GM10248 (cell line): ENCODE results near the gene AKAIN1.

Source experiments
- CTCF ChIA-PET: fragments of 300-600 bp; sonication (Branson Sonifier 250); formaldehyde crosslinking; extraction: SDS; loops from one replicate; lab custom pipeline; 2021; ENCODE audit warnings: antibody characterized with exemption; lab: Yijun Ruan, JAX
- POLR2A ChIA-PET: fragments of 350-650 bp; sonication (Branson Sonifier 250); formaldehyde crosslinking; extraction: SDS; loops from one replicate; lab custom pipeline; 2020; ENCODE audit warnings: antibody characterized with exemption; lab: Yijun Ruan, JAX
- DNase-seq: peaks from one replicate; pipeline ENCODE4 v3.0.0; 2012; ENCODE audit errors: extremely low spot score
- CTCF ChIP-seq: IDR thresholded peaks from 2 replicates; pipeline ENCODE4 v1.5.1; 2012; ENCODE audit warnings: mild to moderate bottlenecking, low read depth; ENCODE audit errors: extremely low read depth, missing control alignments, control extremely low read depth

The AKAIN1 gene

GRCh38 chr18:5167831-5168230 lies 29.2 kb downstream of the AKAIN1 start:
- CTCF ChIA-PET: no interaction called here
- no peak for TF ChIP-seq CTCF
- POLR2A ChIA-PET: no interaction called here
- DNase-seq: no peak

GRCh38 chr18:5166606-5167280 lies 30.3 kb downstream of the AKAIN1 start:
- DNase-seq: no peak
- CTCF ChIA-PET: no interaction called here
- TF ChIP-seq CTCF: no peak
- POLR2A ChIA-PET: no interaction called here

GRCh38 chr18:5164903-5165302 lies 32.2 kb downstream of the AKAIN1 start:
- CTCF ChIA-PET: no interaction called here
- no peak for TF ChIP-seq CTCF
- POLR2A ChIA-PET: no interaction called here
- no peak for DNase-seq

GRCh38 chr18:5162111-5162510 lies 34.9 kb downstream of the AKAIN1 start:
- no peak for DNase-seq
- ChIA-PET CTCF (interaction anchor here (1.3 kb wide), 1 partner anchor 11 kb away, joined by 4 read pairs; no protein-coding TSS in a partner anchor), POLR2A (no interaction called here)
- TF ChIP-seq CTCF: no peak

- POLR2A ChIA-PET: no interaction called here
- TF ChIP-seq CTCF: no peak
- CTCF ChIA-PET: no interaction called here
- no peak for DNase-seq
These were observed 38.0 kb downstream of the AKAIN1 start for GRCh38 chr18:5159080-5159479.

- ChIA-PET POLR2A (no interaction called here), CTCF (no interaction called here)
- no peak for DNase-seq
- no peak for TF ChIP-seq CTCF
These were observed 38.5 kb downstream of the AKAIN1 start for GRCh38 chr18:5158587-5158986.
